MM.1S (cell line): ENCODE measurements around the gene P4HA1.

Experiments used
- EZH2 ChIP-seq: fragments of 300-600 bp; sonication (generic); optimal IDR thresholded peaks from 2 replicates; pipeline ENCODE3; 2017; ENCODE audit warnings: low read depth, mild to moderate bottlenecking, antibody characterized with exemption, low read length, mixed read lengths
- EZH2phosphoT487 ChIP-seq: fragments of 300-600 bp; sonication (generic); IDR thresholded peaks from 2 replicates; pipeline ENCODE4 v1.6.1; 2018; ENCODE audit warnings: antibody characterized with exemption, low read length
- TF ChIP-seq, protein P1 (sequence below): fragments of 300-600 bp; sonication (generic); IDR thresholded peaks from 2 replicates; pipeline ENCODE4 v1.5.1; 2016; ENCODE audit warnings: antibody characterized with exemption, low read length, mixed read lengths

DNA sequence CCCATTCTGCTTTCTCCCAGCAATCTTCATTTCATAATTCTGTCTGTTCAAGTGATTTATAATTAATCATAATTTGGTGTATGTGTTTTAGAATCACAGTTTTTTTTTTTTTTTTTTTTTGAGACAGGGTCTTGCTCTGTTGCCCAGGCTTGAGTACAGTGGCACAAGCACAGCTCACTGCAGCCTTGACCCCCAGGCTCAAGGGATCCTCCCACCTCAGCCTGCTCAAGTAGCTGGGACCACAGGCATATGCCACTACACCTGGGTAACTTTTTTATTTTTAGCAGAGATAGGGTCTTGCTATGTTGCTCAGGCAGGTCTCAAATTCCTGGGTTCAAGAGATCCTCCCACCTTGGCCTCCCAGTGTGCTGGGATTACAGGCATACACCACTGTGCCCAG lies 92.8 kb downstream of the P4HA1 start:
- TF ChIP-seq, protein P1, sequence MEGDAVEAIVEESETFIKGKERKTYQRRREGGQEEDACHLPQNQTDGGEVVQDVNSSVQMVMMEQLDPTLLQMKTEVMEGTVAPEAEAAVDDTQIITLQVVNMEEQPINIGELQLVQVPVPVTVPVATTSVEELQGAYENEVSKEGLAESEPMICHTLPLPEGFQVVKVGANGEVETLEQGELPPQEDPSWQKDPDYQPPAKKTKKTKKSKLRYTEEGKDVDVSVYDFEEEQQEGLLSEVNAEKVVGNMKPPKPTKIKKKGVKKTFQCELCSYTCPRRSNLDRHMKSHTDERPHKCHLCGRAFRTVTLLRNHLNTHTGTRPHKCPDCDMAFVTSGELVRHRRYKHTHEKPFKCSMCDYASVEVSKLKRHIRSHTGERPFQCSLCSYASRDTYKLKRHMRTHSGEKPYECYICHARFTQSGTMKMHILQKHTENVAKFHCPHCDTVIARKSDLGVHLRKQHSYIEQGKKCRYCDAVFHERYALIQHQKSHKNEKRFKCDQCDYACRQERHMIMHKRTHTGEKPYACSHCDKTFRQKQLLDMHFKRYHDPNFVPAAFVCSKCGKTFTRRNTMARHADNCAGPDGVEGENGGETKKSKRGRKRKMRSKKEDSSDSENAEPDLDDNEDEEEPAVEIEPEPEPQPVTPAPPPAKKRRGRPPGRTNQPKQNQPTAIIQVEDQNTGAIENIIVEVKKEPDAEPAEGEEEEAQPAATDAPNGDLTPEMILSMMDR, result no peak
- TF ChIP-seq EZH2phosphoT487 (no peak), EZH2 (no peak)
